MM.1S (cell line): Measurements from ENCODE around the gene RASD2.

ENCODE experiments used
- DNase-seq: peaks from one replicate; pipeline ENCODE4 v3.0.0-alpha.2; 2015
- H2AFZ ChIP-seq: fragments of 300-600 bp; sonication (generic); 2 replicates; pipeline ENCODE4 v1.6.0; 2016; ENCODE audit warnings: antibody characterized with exemption, low read length
- H3F3A ChIP-seq: fragments of 300-600 bp; sonication (generic); 2 replicates; pipeline ENCODE4 v1.6.1; 2016; ENCODE audit warnings: mild to moderate bottlenecking, antibody characterized with exemption, low read length, moderate library complexity, mixed read lengths; ENCODE audit not compliant: insufficient read depth
- H3K27ac ChIP-seq: fragments of 300-600 bp; sonication (generic); 2 replicates; pipeline ENCODE4 v1.5.1; 2016; ENCODE audit warnings: mild to moderate bottlenecking, low read length
- H3K27me3 ChIP-seq: fragments of 300-600 bp; sonication (generic); replicated peaks from 2 replicates; pipeline ENCODE4 v1.6.0; 2016; ENCODE audit warnings: low read length; ENCODE audit not compliant: insufficient read depth
- H3K36me3 ChIP-seq: fragments of 300-600 bp; sonication (generic); replicated peaks from 2 replicates; pipeline ENCODE4 v1.6.1; 2016; ENCODE audit warnings: mild to moderate bottlenecking, low read length, mixed read lengths; ENCODE audit not compliant: insufficient read depth
- H3K4me1 ChIP-seq: fragments of 300-600 bp; sonication (generic); 2 replicates; pipeline ENCODE4 v1.6.1; 2016; ENCODE audit warnings: low read length, mixed read lengths
- H3K4me2 ChIP-seq: fragments of 300-600 bp; sonication (generic); 2 replicates; pipeline ENCODE4 v1.6.0; 2016; ENCODE audit warnings: low read depth, low read length
- H3K4me3 ChIP-seq: fragments of 300-600 bp; sonication (generic); 2 replicates; pipeline ENCODE4 v1.5.1; 2016; ENCODE audit warnings: low read length, mixed read lengths
- H3K79me2 ChIP-seq: fragments of 300-600 bp; sonication (generic); 2 replicates; pipeline ENCODE4 v1.6.1; 2016; ENCODE audit warnings: mixed run types, low read length, mixed read lengths
- H3K9ac ChIP-seq: fragments of 300-600 bp; sonication (generic); 2 replicates; pipeline ENCODE4 v1.6.1; 2016; ENCODE audit warnings: low read length, mixed read lengths
- H3K9me2 ChIP-seq: fragments of 300-600 bp; sonication (generic); replicated peaks from 2 replicates; pipeline ENCODE4 v1.6.1; 2016; ENCODE audit warnings: mild to moderate bottlenecking, low read length, mixed read lengths; ENCODE audit not compliant: insufficient read depth
- H3K9me3 ChIP-seq: fragments of 300-600 bp; sonication (generic); replicated peaks from 2 replicates; pipeline ENCODE4 v1.6.1; 2016; ENCODE audit warnings: mild to moderate bottlenecking, low read length, mixed read lengths; ENCODE audit not compliant: insufficient read depth
- H4K20me1 ChIP-seq: fragments of 300-600 bp; sonication (generic); 2 replicates; pipeline ENCODE4 v1.6.1; 2016; ENCODE audit warnings: mild to moderate bottlenecking, low read length, moderate library complexity, mixed read lengths; ENCODE audit not compliant: insufficient read depth
- CTCF ChIP-seq: fragments of 300-600 bp; sonication (generic); IDR thresholded peaks from 2 replicates; pipeline ENCODE4 v1.5.1; 2016; ENCODE audit warnings: antibody characterized with exemption, low read length, mixed read lengths
- EZH2 ChIP-seq: fragments of 300-600 bp; sonication (generic); optimal IDR thresholded peaks from 2 replicates; pipeline ENCODE3; 2017; ENCODE audit warnings: low read depth, mild to moderate bottlenecking, antibody characterized with exemption, low read length, mixed read lengths
- EZH2phosphoT487 ChIP-seq: fragments of 300-600 bp; sonication (generic); IDR thresholded peaks from 2 replicates; pipeline ENCODE4 v1.6.1; 2018; ENCODE audit warnings: antibody characterized with exemption, low read length

RASD2 gene

DNA sequence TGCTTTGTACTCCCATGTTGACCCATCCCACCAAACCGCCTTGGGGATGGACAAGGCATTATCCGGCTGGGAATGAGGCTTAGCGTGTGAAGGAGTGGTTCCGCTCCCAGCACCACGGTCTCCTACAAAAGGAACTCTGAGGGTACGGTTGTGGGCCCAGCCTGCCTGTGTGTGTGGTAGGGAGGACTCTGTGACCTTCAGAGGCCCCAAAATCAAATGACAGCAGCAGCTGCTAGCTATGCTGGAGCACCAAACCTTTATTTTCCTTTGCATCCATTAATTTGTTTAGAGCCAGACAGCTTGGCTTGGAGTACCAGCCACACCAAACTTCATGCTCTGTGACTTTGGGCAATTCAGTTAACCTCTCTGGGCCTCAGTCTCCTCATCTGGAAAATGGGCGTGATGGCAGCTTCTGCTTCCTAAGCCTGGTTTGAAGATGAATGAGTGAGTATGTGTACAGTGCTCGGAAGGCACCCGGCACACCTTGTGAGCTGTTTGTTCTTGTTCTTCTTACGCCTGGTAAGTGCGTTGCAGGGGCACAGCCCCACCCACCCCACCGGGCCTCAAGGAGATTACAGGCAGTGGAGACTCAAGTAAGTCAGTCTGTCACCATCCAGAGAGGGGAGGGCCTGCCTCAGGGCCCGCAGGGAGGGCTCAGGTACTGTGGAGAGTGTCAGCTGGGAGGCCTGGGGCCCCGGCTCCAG is 51.2 kb downstream of the RASD2 start:
- no peaks in the 10 kb centered on the region for H3F3A ChIP-seq
- no peak overlapping the region for H3K9ac ChIP-seq
- H3K79me2 ChIP-seq = no peaks in the 10 kb centered on the region
- H3K27ac ChIP-seq = no peak overlapping the region
- H4K20me1 ChIP-seq = no peaks in the 10 kb centered on the region
- H3K9me3 ChIP-seq = no peaks in the 10 kb centered on the region
- no peaks in the 10 kb centered on the region for H3K9me2 ChIP-seq
- DNase-seq = no peak
- no peak overlapping the region for H3K4me3 ChIP-seq
- H2AFZ ChIP-seq = no peak overlapping the region
- no peaks in the 10 kb centered on the region for H3K36me3 ChIP-seq
- H3K4me1 ChIP-seq = no peaks in the 10 kb centered on the region
- TF ChIP-seq EZH2phosphoT487 = no peak
- no peak for TF ChIP-seq EZH2
- TF ChIP-seq CTCF = no peak
- no peak overlapping the region for H3K4me2 ChIP-seq
- H3K27me3 ChIP-seq = peaks cover 8% of the 10 kb centered on the region; the same call in 1 of the 2 replicates

- no peaks in the 10 kb centered on the region for H3K9me2 ChIP-seq
- H3K27ac ChIP-seq = no peak overlapping the region
- H3K36me3 ChIP-seq = no peaks in the 10 kb centered on the region
- no peak overlapping the region for H3K4me3 ChIP-seq
- no peaks in the 10 kb centered on the region for H4K20me1 ChIP-seq
- no peaks in the 10 kb centered on the region for H3F3A ChIP-seq
- DNase-seq = no peak
- H3K9ac ChIP-seq = no peak overlapping the region
- no peak overlapping the region for H3K4me2 ChIP-seq
- peaks cover 8% of the 10 kb centered on the region; the same call in 1 of the 2 replicates for H3K27me3 ChIP-seq
- no peak overlapping the region for H2AFZ ChIP-seq
- H3K79me2 ChIP-seq = no peaks in the 10 kb centered on the region
- TF ChIP-seq EZH2 (no peak), EZH2phosphoT487 (no peak), CTCF (no peak)
- H3K9me3 ChIP-seq = no peaks in the 10 kb centered on the region
- no peaks in the 10 kb centered on the region for H3K4me1 ChIP-seq
These were observed 51.9 kb downstream of the RASD2 start for GRCh38 chr22:35592418-35592967.

DNA sequence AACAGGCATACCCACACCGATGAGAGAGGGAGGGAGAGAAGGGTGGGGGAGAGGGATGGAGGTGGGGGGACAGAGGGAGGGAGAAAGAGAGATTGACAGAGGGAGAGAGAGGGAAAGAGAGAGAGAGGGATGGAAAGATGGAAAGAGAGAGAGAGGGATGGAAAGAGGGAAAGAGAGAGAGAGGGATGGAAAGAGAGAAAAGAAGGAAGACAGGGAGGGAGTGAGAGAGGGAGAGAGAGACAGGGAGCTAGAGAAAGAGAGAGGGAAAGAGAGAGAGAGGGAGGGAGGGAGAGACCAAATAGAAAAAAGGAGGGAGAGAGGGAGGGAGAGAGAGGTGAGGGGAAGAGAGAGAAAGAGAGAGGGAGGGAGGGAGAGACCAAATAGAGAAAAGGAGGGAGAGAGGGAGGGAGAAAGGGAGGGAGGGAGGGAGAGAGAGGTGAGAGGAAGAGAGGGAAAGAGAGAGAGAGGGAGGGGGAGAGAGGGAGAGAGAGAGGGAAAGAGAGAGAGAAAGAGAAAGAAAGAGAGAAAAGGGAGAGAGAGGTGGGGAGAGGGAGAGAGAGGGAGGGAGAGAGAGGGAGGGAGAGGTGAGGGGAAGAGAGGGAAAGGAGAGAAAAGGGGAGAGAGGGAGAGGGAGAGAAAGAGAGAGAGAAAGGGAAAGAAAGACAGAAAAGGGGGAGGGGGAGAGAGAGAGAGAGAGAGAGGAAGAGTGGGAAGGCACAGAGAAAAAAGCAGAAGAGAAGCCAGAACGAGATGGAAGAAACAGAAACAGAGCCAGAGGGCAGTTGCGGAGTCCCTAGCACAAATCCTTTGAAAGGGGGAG is 52.6 kb downstream of the RASD2 start:
- no peak overlapping the region for H3K9ac ChIP-seq
- H3K79me2 ChIP-seq = no peaks in the 10 kb centered on the region
- no peaks in the 10 kb centered on the region for H3K9me3 ChIP-seq
- no peak for TF ChIP-seq EZH2phosphoT487
- no peaks in the 10 kb centered on the region for H4K20me1 ChIP-seq
- H3K4me2 ChIP-seq = no peak overlapping the region
- no peak overlapping the region for H2AFZ ChIP-seq
- DNase-seq = no peak
- no peaks in the 10 kb centered on the region for H3K9me2 ChIP-seq
- H3K4me1 ChIP-seq = no peaks in the 10 kb centered on the region
- no peak overlapping the region for H3K27ac ChIP-seq
- H3F3A ChIP-seq = no peaks in the 10 kb centered on the region
- H3K36me3 ChIP-seq = no peaks in the 10 kb centered on the region
- no peak overlapping the region for H3K4me3 ChIP-seq
- H3K27me3 ChIP-seq = peaks cover 5% of the 10 kb centered on the region; the same call in 1 of the 2 replicates
